Omental fat pad (tissue), 4 donors: ENCODE results near the gene GGT6. TPM values are rescaled to one million over a fixed set of nuclear protein-coding genes. Genes with fewer than 3 reads are reported as not detected.
A peak's percentile ranks its signal among the peaks of the same experiment; 100 is the strongest.

Source experiments
- ATAC-seq: fragments of 150-250 bp; one replicate; pipeline ENCODE4 v1.9.1; 2016; ENCODE audit warnings: mild to moderate bottlenecking, moderate library complexity; ENCODE audit not compliant: low FRiP score
- DNase-seq: peaks from one replicate; pipeline ENCODE4 v3.0.0-alpha.2; 2019; ENCODE audit warnings: low spot score
- total RNA-seq, 4 donors: library from RNA; depleted of rRNA; stranded (reverse); fragments of >200 nt; gene quantifications; one replicate each; pipeline ENCODE4 v1.1.0, GENCODE V29; 2016
- TF ChIP-seq, protein P1 (sequence below), 3 donors: fragments of 450-650 bp; IDR thresholded peaks; one replicate each; pipeline ENCODE4 v1.5.1; 2016 to 2017; ENCODE audit warnings: antibody characterized with exemption in 3 of 3, mild to moderate bottlenecking in 3 of 3, moderate library complexity in 2 of 3

GGT6 gene
- total RNA-seq, 4 donors from 2014 or later = 0.37 TPM; not detected in 3

GRCh38 chr17:4586043-4586442 lies 25.7 kb upstream of the GGT6 start:
- ATAC-seq = no peak
- no peak for DNase-seq
- TF ChIP-seq, protein P1, sequence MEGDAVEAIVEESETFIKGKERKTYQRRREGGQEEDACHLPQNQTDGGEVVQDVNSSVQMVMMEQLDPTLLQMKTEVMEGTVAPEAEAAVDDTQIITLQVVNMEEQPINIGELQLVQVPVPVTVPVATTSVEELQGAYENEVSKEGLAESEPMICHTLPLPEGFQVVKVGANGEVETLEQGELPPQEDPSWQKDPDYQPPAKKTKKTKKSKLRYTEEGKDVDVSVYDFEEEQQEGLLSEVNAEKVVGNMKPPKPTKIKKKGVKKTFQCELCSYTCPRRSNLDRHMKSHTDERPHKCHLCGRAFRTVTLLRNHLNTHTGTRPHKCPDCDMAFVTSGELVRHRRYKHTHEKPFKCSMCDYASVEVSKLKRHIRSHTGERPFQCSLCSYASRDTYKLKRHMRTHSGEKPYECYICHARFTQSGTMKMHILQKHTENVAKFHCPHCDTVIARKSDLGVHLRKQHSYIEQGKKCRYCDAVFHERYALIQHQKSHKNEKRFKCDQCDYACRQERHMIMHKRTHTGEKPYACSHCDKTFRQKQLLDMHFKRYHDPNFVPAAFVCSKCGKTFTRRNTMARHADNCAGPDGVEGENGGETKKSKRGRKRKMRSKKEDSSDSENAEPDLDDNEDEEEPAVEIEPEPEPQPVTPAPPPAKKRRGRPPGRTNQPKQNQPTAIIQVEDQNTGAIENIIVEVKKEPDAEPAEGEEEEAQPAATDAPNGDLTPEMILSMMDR (IDR thresholded peaks at IDR 0.05) = no peak

GRCh38 chr17:4585638-4585994 lies 25.2 kb upstream of the GGT6 start:
- TF ChIP-seq, protein P1 (IDR thresholded peaks at IDR 0.05) = no peak

GRCh38 chr17:4584917-4585637 lies 24.7 kb upstream of the GGT6 start:
- TF ChIP-seq, protein P1 (IDR thresholded peaks at IDR 0.05) = no peak
- ATAC-seq (no peak), DNase-seq (no peak)

More at GRCh38 chr17:4585638-4585994, 25.2 kb upstream of the GGT6 start:
- peak; percentile 26 for ATAC-seq
- DNase-seq = no peak

- TF ChIP-seq, protein P1 (IDR thresholded peaks at IDR 0.05) = no peak
- peak; percentile 45 for ATAC-seq
- no peak for DNase-seq
Measured at GRCh38 chr17:4584101-4584916, 23.9 kb upstream of the GGT6 start, which contains the start of gene SMTNL2. Gene SMTNL2, plus strand, starts transcription at chr17:4584529. Its CDS starts 77 bp downstream, at chr17:4584606.

GRCh38 chr17:4583782-4584100 lies 23.4 kb upstream of the GGT6 start:
- DNase-seq (no peak), ATAC-seq (peak; percentile 35)
- TF ChIP-seq, protein P1 (IDR thresholded peaks at IDR 0.05) = no peak

DNA sequence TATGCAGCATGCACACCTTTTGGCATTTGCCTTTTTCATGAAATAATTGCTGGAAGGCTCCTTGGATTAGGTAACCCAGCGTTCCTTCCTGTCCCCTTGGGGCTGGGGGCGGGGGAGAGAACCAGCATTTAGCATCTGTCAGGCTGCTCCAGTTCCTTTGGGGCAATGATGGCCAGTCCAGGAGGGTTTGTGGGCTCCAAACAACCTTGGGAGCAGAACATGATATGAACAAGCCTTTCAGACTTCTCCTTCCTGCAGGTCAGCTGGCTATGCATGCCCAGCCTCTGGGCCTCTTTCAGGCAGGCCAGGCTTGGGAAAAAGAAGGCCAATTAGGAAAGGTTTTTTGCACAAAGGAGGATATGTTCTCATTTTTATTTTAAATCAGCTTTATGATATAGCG lies 22.8 kb upstream of the GGT6 start:
- DNase-seq (no peak), ATAC-seq (no peak)
- TF ChIP-seq, protein P1 (IDR thresholded peaks at IDR 0.05) = no peak
